ENCODE measurements around the gene WDHD1. TPM values are rescaled to one million over a fixed set of nuclear protein-coding genes. Genes with fewer than 3 reads are reported as not detected.

WDHD1 gene
- total and polyA plus RNA-seq, 2 of the 8 experiments (the other 6 are each of a cell fraction or from before 2014, with no cell fraction given): 17.8 to 87.9 TPM

DNA sequence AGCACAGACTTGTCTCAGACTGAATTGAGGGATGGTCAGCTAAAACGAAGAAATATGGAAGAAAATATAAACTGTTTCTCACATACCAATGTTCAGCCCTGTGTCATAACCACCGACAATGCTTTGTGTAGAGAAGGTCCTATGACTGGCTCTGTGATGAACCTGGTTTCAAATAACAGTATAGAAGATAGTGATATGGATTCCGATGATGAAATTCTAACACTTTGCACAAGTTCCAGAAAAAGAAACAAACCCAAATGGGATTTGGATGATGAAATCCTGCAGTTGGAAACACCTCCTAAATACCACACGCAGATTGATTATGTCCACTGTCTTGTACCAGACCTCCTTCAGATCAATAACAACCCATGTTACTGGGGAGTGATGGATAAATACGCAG lies 16.6 kb upstream of the WDHD1 start:
- DNase-seq (ENCODE audit: low read depth in 1 of 2, low spot score in 2 of 2) (no peak), FAIRE-seq (no peak)
- H3K18ac ChIP-seq (ENCODE audit: extremely low read depth, low read length): no peak overlapping the region
- H3K27ac ChIP-seq (ENCODE audit: low read depth, low read length): no peak overlapping the region
- POLR2A ChIA-PET (ENCODE audit: partially characterized antibody): interaction anchor here (1.0 to 2.0 kb wide), 3 partner anchors 10 to 18 kb away, joined by 3 to 6 read pairs (median 3); no protein-coding TSS in a partner anchor
- TF ChIP-seq, protein P1, sequence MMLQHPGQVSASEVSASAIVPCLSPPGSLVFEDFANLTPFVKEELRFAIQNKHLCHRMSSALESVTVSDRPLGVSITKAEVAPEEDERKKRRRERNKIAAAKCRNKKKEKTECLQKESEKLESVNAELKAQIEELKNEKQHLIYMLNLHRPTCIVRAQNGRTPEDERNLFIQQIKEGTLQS (IDR thresholded peaks at IDR 0.05; ENCODE audit: insufficient read depth, low read depth, low read length): no peak
- no peak for TF ChIP-seq POLR2AphosphoS5 (IDR thresholded peaks at IDR 0.05; ENCODE audit: low read depth, low read length)
- H3K56ac ChIP-seq (replicated peaks; ENCODE audit: insufficient read length, low read depth, low read length): no peak overlapping the region
- no peak overlapping the region for H3K23ac ChIP-seq (ENCODE audit: insufficient read length)
- H2BK12ac ChIP-seq (ENCODE audit: low read depth, low read length): no peak overlapping the region
- H3K4ac ChIP-seq (replicated peaks; ENCODE audit: insufficient read length, low read depth, low read length): no peak overlapping the region
- no peak overlapping the region for H3K14ac ChIP-seq (ENCODE audit: insufficient read length)
- no peak overlapping the region for H2BK20ac ChIP-seq (ENCODE audit: low read length)
- no peaks in the 10 kb centered on the region for H3K4me1 ChIP-seq (replicated peaks in 1 of 4; ENCODE audit: control insufficient read depth in 3 of 4, insufficient read depth in 4 of 4, low read length in 3 of 4)
- no peak overlapping the region for H2BK15ac ChIP-seq (ENCODE audit: low read length)
- no peak overlapping the region for H2AFZ ChIP-seq (ENCODE audit: low read length)
- peaks cover 0 to 2% (median 1%) of the 10 kb centered on the region in 4 experiments; a peak in 3 of 7 replicates for H3K27me3 ChIP-seq (replicated peaks in 1 of 4; ENCODE audit: control insufficient read depth in 3 of 4, extremely low read depth in 1 of 4, insufficient read depth in 3 of 4, low read length in 3 of 4)
- H2AK5ac ChIP-seq (ENCODE audit: low read depth, low read length): no peak overlapping the region
- no peak overlapping the region for H3K9ac ChIP-seq (replicated peaks in 1 of 4; ENCODE audit: extremely low read depth in 1 of 4, low read depth in 3 of 4, low read length in 3 of 4)
- WGBS, 2 experiments (ENCODE audit: extremely low coverage in 1 of 2, insufficient coverage in 1 of 2, insufficient read length in 1 of 2, insufficient replicate concordance in 2 of 2, low coverage in 1 of 2, low lambda C conversion rate in 2 of 2, missing lambda C conversion rate in 1 of 2): 91% methylated on average over 5 of the region's 5 CpGs; no CpG with 5 or more reads in 1 of the 2 experiments
- H2BK5ac ChIP-seq (ENCODE audit: low read depth, low read length): no peak overlapping the region
- CTCF ChIA-PET (ENCODE audit: partially characterized antibody): no interaction called here
- H3K36me3 ChIP-seq (ENCODE audit: control insufficient read depth in 2 of 4, insufficient read depth in 4 of 4, low read length in 3 of 4): peaks cover 0 to 26% (median 8%) of the 10 kb centered on the region in 4 experiments; a peak in 5 of 8 replicates
- no peak overlapping the region for H4K91ac ChIP-seq (replicated peaks; ENCODE audit: insufficient read length, low read length)
- no peak overlapping the region for H3K4me2 ChIP-seq (ENCODE audit: insufficient read depth in 1 of 2, low read depth in 2 of 2, low read length in 2 of 2)
- peaks cover 0 to 2% of the 10 kb centered on the region in 2 experiments; a peak in 2 of 4 replicates for H3K79me2 ChIP-seq (ENCODE audit: control insufficient read depth in 1 of 2, insufficient read depth in 2 of 2, low read length in 2 of 2)
- no peak overlapping the region for H4K5ac ChIP-seq (ENCODE audit: insufficient read length, low read depth, low read length)
- H4K8ac ChIP-seq (ENCODE audit: extremely low read depth, insufficient read depth, low read length): no peak overlapping the region
- peaks cover 6 to 14% of the 10 kb centered on the region in 2 experiments for H4K20me1 ChIP-seq (replicated peaks in 1 of 2; ENCODE audit: control insufficient read depth in 1 of 2, insufficient read depth in 2 of 2, low read length in 2 of 2)
- no peaks in the 10 kb centered on the region for H3K79me1 ChIP-seq (ENCODE audit: low read depth, low read length)
- H3K23me2 ChIP-seq (ENCODE audit: low read depth, low read length): no peaks in the 10 kb centered on the region
- H3K9me3 ChIP-seq (ENCODE audit: insufficient read depth in 2 of 2, low read depth in 1 of 2, low read length in 1 of 2): no peaks in the 10 kb centered on the region
- H2BK120ac ChIP-seq (replicated peaks; ENCODE audit: low read depth, low read length): no peak overlapping the region
- no peak overlapping the region for H3K4me3 ChIP-seq (ENCODE audit: extremely low read depth in 1 of 4, insufficient read depth in 2 of 4, low read depth in 3 of 4, low read length in 4 of 4)

Measured in H1 (cell line).